ENCODE measurements around the gene SLC15A4.

DNA sequence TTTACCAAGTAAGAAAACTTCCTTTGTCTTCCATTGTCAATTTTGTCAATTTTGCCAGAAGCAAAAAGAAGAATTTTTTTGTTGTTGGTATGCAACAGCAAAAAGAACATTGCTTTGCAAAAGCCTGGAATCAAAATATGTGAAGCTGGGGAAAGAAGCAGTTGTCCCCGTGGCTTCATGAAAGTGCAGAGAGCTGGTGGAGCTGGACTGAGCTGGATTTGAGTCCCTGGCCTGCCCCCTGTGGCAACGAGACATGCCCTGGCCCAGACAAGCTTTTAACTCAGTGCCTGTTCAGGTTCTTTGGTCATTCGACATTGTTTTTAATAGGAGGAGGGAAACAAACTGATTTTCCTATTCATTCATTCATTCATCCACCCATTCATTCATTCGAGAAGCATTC lies 70.3 kb downstream of the SLC15A4 start:
- no peak for TF ChIP-seq POLR2A (IDR thresholded peaks at IDR 0.05)
- TF ChIP-seq, protein P1, sequence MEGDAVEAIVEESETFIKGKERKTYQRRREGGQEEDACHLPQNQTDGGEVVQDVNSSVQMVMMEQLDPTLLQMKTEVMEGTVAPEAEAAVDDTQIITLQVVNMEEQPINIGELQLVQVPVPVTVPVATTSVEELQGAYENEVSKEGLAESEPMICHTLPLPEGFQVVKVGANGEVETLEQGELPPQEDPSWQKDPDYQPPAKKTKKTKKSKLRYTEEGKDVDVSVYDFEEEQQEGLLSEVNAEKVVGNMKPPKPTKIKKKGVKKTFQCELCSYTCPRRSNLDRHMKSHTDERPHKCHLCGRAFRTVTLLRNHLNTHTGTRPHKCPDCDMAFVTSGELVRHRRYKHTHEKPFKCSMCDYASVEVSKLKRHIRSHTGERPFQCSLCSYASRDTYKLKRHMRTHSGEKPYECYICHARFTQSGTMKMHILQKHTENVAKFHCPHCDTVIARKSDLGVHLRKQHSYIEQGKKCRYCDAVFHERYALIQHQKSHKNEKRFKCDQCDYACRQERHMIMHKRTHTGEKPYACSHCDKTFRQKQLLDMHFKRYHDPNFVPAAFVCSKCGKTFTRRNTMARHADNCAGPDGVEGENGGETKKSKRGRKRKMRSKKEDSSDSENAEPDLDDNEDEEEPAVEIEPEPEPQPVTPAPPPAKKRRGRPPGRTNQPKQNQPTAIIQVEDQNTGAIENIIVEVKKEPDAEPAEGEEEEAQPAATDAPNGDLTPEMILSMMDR (IDR thresholded peaks at IDR 0.05), result no peak

Measured in Peyer's patch (tissue), 4 donors.